GM23338 (cell line): ENCODE data around the gene NRF1. TPM values are rescaled to one million over a fixed set of nuclear protein-coding genes. Genes with fewer than 3 reads are reported as not detected.

Experiments
- ATAC-seq: fragments of 200-7000 bp; cut with Tn5 transposase; 3 replicates; pipeline ENCODE4 v1.9.1; 2020
- DNase-seq: peaks from one replicate; pipeline ENCODE4 v3.0.0-alpha.2; 2015; ENCODE audit warnings: low spot score
- H2AFZ ChIP-seq: fragments of 200-600 bp; sonication (generic); 2 replicates; pipeline ENCODE4 v1.8.0; 2016; ENCODE audit warnings: antibody characterized with exemption, mild to moderate bottlenecking, moderate library complexity
- H3F3A ChIP-seq: fragments of 200-600 bp; sonication (generic); replicated peaks from 2 replicates; pipeline ENCODE4 v1.8.0; 2017; ENCODE audit warnings: antibody characterized with exemption, mixed run types, low read depth
- H3K27ac ChIP-seq: fragments of 200-600 bp; sonication (generic); 2 replicates; pipeline ENCODE4 v1.6.1; 2016; ENCODE audit warnings: low read depth
- H3K27me3 ChIP-seq: fragments of 200-600 bp; sonication (generic); 2 replicates; pipeline ENCODE4 v1.8.0; 2016; ENCODE audit warnings: mild to moderate bottlenecking, mixed run types, moderate library complexity; ENCODE audit not compliant: insufficient read depth
- H3K36me3 ChIP-seq: fragments of 200-600 bp; sonication (generic); 2 replicates; pipeline ENCODE4 v1.8.0; 2016; ENCODE audit warnings: mild to moderate bottlenecking; ENCODE audit not compliant: insufficient read depth
- H3K4me1 ChIP-seq: fragments of 200-600 bp; sonication (generic); 2 replicates; pipeline ENCODE4 v1.8.0; 2016; ENCODE audit warnings: mild to moderate bottlenecking, moderate library complexity; ENCODE audit not compliant: insufficient read depth
- H3K4me2 ChIP-seq: fragments of 200-600 bp; sonication (generic); 2 replicates; pipeline ENCODE4 v1.7.1; 2017; ENCODE audit warnings: mixed run types
- H3K4me3 ChIP-seq: fragments of 200-600 bp; sonication (generic); 2 replicates; pipeline ENCODE4 v1.6.1; 2016; ENCODE audit warnings: mixed run types
- H3K79me2 ChIP-seq: fragments of 200-600 bp; sonication (generic); replicated peaks from 2 replicates; pipeline ENCODE4 v1.8.0; 2017; ENCODE audit warnings: mild to moderate bottlenecking; ENCODE audit not compliant: insufficient read depth
- H3K9me2 ChIP-seq: fragments of 200-600 bp; sonication (generic); 2 replicates; pipeline ENCODE4 v1.8.0; 2017; ENCODE audit not compliant: insufficient read depth
- H4K20me1 ChIP-seq: fragments of 200-600 bp; sonication (generic); replicated peaks from 2 replicates; pipeline ENCODE4 v1.8.0; 2017; ENCODE audit warnings: mild to moderate bottlenecking; ENCODE audit not compliant: insufficient read depth
- H3K27ac Mint-ChIP-seq: 2 replicates; pipeline ENCODE4 v1.8.0; 2020; ENCODE audit warnings: inconsistent platforms, mild to moderate bottlenecking, moderate library complexity, mixed read lengths
- H3K27me3 Mint-ChIP-seq: 3 replicates; pipeline ENCODE4 v1.8.0; 2022; ENCODE audit warnings: low read depth, mild to moderate bottlenecking, moderate library complexity, mixed read lengths, inconsistent platforms; ENCODE audit not compliant: insufficient read depth, poor library complexity
- H3K36me3 Mint-ChIP-seq: 3 replicates; pipeline ENCODE4 v1.8.0; 2021; ENCODE audit warnings: low read depth, mild to moderate bottlenecking, inconsistent platforms, moderate library complexity, mixed read lengths
- H3K4me1 Mint-ChIP-seq: 3 replicates; pipeline ENCODE4 v1.8.0; 2020; ENCODE audit warnings: mild to moderate bottlenecking, inconsistent platforms, mixed read lengths
- H3K4me3 Mint-ChIP-seq: 3 replicates; pipeline ENCODE4 v1.8.0; 2021; ENCODE audit warnings: moderate library complexity, mild to moderate bottlenecking, inconsistent platforms, mixed read lengths
- H3K9me3 Mint-ChIP-seq: 3 replicates; pipeline ENCODE4 v1.8.0; 2020; ENCODE audit warnings: moderate library complexity, mild to moderate bottlenecking, inconsistent platforms, mixed read lengths
- CREB1 ChIP-seq: fragments of 250-450 bp; sonication (Bioruptor Pico); IDR thresholded peaks from 2 replicates; pipeline ENCODE4 v1.5.0; 2020; ENCODE audit warnings: low read depth, mild to moderate bottlenecking, moderate library complexity
- CTCF ChIP-seq, 2 experiments: fragments of 200-600 bp in 1 of 2; sonication (generic) in 1 of 2; conservative IDR thresholded peaks; 2 replicates each; pipeline versions ENCODE4 v1.5.1 to v1.6.1; 2016 to 2017; ENCODE audit warnings: antibody characterized with exemption in 2 of 2, low read depth in 2 of 2, mild to moderate bottlenecking in 2 of 2, moderate library complexity in 1 of 2
- EZH2 ChIP-seq: fragments of 200-600 bp; sonication (generic); IDR thresholded peaks from one replicate; pipeline ENCODE4 v1.8.0; 2017; ENCODE audit warnings: antibody characterized with exemption, mild to moderate bottlenecking, low read depth; ENCODE audit not compliant: unreplicated experiment
- NANOG ChIP-seq: IDR thresholded peaks from 2 replicates; pipeline ENCODE4 v1.6.1; 2016; ENCODE audit warnings: antibody characterized with exemption, borderline replicate concordance
- POLR2AphosphoS5 ChIP-seq: IDR thresholded peaks from 2 replicates; pipeline ENCODE4 v1.6.1; 2016; ENCODE audit warnings: antibody characterized with exemption, low read depth
- REST ChIP-seq: IDR thresholded peaks from one replicate; pipeline ENCODE4 v1.6.1; 2018; ENCODE audit warnings: antibody characterized with exemption; ENCODE audit not compliant: unreplicated experiment
- ZNF114 ChIP-seq: fragments of 250-450 bp; sonication (Bioruptor Pico); IDR thresholded peaks from 2 replicates; pipeline ENCODE4 v1.5.0; 2020; ENCODE audit warnings: mild to moderate bottlenecking, moderate library complexity
- polyA plus RNA-seq: library from polyadenylated mRNA; unstranded; fragments of >200 nt; fragmentation: Nextera tagmentation; extraction: Ambion mirVana; gene quantifications from 2 replicates; pipeline ENCODE4 v1.2.1, GENCODE V29; 2016
- total RNA-seq: library from RNA; depleted of rRNA; stranded (reverse); fragments of >200 nt; shearing (Covaris generic); gene quantifications from 2 replicates; pipeline ENCODE4 v1.2.3, GENCODE V29; 2014
- TF ChIP-seq, protein P1 (sequence below): IDR thresholded peaks from 2 replicates; pipeline ENCODE4 v1.6.1; 2016; ENCODE audit warnings: antibody characterized with exemption

NRF1 gene
- total and polyA plus RNA-seq, 2 experiments from 2014 or later = 5.3 to 24.6 TPM

- no peak for TF ChIP-seq REST
Observed at GRCh38 chr7:129567377-129567776, 44.1 kb upstream of the NRF1 start (continued).

- DNase-seq = no peak
- H3K4me1 ChIP-seq = no peaks in the 10 kb centered on the region
- H3K27ac ChIP-seq = no peak overlapping the region
- peaks cover 6% of the 10 kb centered on the region for H3K36me3 Mint-ChIP-seq
- no peak overlapping the region for H3K4me3 ChIP-seq
- H3K4me1 Mint-ChIP-seq = no peaks in the 10 kb centered on the region; the same call in 2 of the 3 replicates
- no peak overlapping the region for H3K4me3 Mint-ChIP-seq
- no peaks in the 10 kb centered on the region for H3K79me2 ChIP-seq
- H3K27me3 Mint-ChIP-seq = no peaks in the 10 kb centered on the region
- no peak overlapping the region for H3K27ac Mint-ChIP-seq
- H3K9me2 ChIP-seq = no peaks in the 10 kb centered on the region
- no peak overlapping the region for H3K4me2 ChIP-seq
- ATAC-seq = no peak
- no peak overlapping the region for H2AFZ ChIP-seq
- H4K20me1 ChIP-seq = no peaks in the 10 kb centered on the region
- H3K36me3 ChIP-seq = no peaks in the 10 kb centered on the region
- no peaks in the 10 kb centered on the region for H3K27me3 ChIP-seq
- no peak for TF ChIP-seq EZH2
- peaks cover 6% of the 10 kb centered on the region; the same call in 1 of the 3 replicates for H3K9me3 Mint-ChIP-seq
- no peaks in the 10 kb centered on the region for H3F3A ChIP-seq
Observed at GRCh38 chr7:129568240-129568639, 43.3 kb upstream of the NRF1 start.

- ATAC-seq (no peak), DNase-seq (no peak)
- H3K36me3 ChIP-seq = no peaks in the 10 kb centered on the region
- H3K9me2 ChIP-seq = no peaks in the 10 kb centered on the region
- H3K4me3 ChIP-seq = no peak overlapping the region
- no peak overlapping the region for H3K27ac Mint-ChIP-seq
- peaks cover 6% of the 10 kb centered on the region for H3K36me3 Mint-ChIP-seq
- H3K27me3 Mint-ChIP-seq = no peaks in the 10 kb centered on the region
- H3K4me3 Mint-ChIP-seq = no peak overlapping the region
- H3K27me3 ChIP-seq = no peaks in the 10 kb centered on the region
- H3K4me2 ChIP-seq = no peak overlapping the region
- no peaks in the 10 kb centered on the region for H4K20me1 ChIP-seq
- H2AFZ ChIP-seq = no peak overlapping the region
- H3F3A ChIP-seq = no peaks in the 10 kb centered on the region
- no peaks in the 10 kb centered on the region; the same call in 2 of the 3 replicates for H3K4me1 Mint-ChIP-seq
- no peak overlapping the region for H3K27ac ChIP-seq
- H3K79me2 ChIP-seq = no peaks in the 10 kb centered on the region
- H3K9me3 Mint-ChIP-seq = peaks cover 6% of the 10 kb centered on the region; the same call in 1 of the 3 replicates
- no peaks in the 10 kb centered on the region for H3K4me1 ChIP-seq
- TF ChIP-seq POLR2AphosphoS5 (no peak), CTCF (conservative IDR thresholded peaks at IDR 0.05; ENCODE audit: low read depth in 2 of 2) (no peak), REST (no peak), CREB1 (no peak), NANOG (no peak), ZNF114 (CRISPR knock-in tag) (no peak)
- TF ChIP-seq, protein P1, sequence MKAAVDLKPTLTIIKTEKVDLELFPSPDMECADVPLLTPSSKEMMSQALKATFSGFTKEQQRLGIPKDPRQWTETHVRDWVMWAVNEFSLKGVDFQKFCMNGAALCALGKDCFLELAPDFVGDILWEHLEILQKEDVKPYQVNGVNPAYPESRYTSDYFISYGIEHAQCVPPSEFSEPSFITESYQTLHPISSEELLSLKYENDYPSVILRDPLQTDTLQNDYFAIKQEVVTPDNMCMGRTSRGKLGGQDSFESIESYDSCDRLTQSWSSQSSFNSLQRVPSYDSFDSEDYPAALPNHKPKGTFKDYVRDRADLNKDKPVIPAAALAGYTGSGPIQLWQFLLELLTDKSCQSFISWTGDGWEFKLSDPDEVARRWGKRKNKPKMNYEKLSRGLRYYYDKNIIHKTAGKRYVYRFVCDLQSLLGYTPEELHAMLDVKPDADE = no peak
Observed at GRCh38 chr7:129569326-129569725, 42.2 kb upstream of the NRF1 start.
